Activated T-cell treated with anti-CD3 and anti-CD28 coated beads, Interleukin-2, amount 50 U/mL, for 72 hours (primary cell): ENCODE measurements around the gene FAM170B. TPM values are rescaled to one million over a fixed set of nuclear protein-coding genes. Genes with fewer than 3 reads are reported as not detected.

Experiments
- ATAC-seq, 2 donors: fragments of 150-1000 bp; cut with Tn5 transposase; replicated peaks in 1 of 2; 2 replicates each; pipeline ENCODE4 v1.10.0; 2021; ENCODE audit warnings: moderate library complexity in 2 of 2, mild to moderate bottlenecking in 1 of 2
- DNase-seq, 2 donors: peaks; one replicate each; pipeline ENCODE4 v3.0.0; 2021 to 2022; ENCODE audit warnings: mixed read lengths in 1 of 2
- H3K27ac Mint-ChIP-seq: one replicate; pipeline ENCODE4 v1.8.0; 2022; ENCODE audit warnings: mild to moderate bottlenecking, moderate library complexity, mixed read lengths
- H3K27me3 Mint-ChIP-seq: one replicate; pipeline ENCODE4 v1.8.0; 2022; ENCODE audit warnings: low read depth, mixed read lengths
- H3K36me3 Mint-ChIP-seq, 2 donors: one replicate each; pipeline ENCODE4 v1.8.0; 2022; ENCODE audit warnings: mixed read lengths in 2 of 2, mild to moderate bottlenecking in 1 of 2; ENCODE audit not compliant: insufficient read depth in 2 of 2
- H3K4me1 Mint-ChIP-seq: one replicate; pipeline ENCODE4 v1.8.0; 2022; ENCODE audit warnings: low read depth, mixed read lengths
- H3K4me3 Mint-ChIP-seq, 2 donors: one replicate each; pipeline ENCODE4 v1.8.0; 2022; ENCODE audit warnings: mild to moderate bottlenecking in 2 of 2, mixed read lengths in 2 of 2, moderate library complexity in 2 of 2
- H3K9me3 Mint-ChIP-seq, 2 donors: one replicate each; pipeline ENCODE4 v1.8.0; 2022; ENCODE audit warnings: mixed read lengths in 2 of 2
- total RNA-seq, 2 donors: library from RNA; stranded (reverse); gene quantifications; one replicate each; pipeline ENCODE4 v1.2.3, GENCODE V29; 2022

The FAM170B gene
- total RNA-seq, 2 donors from 2014 or later, result 0.16 TPM; not detected in 1

- Mint-ChIP-seq H3K4me3 (no peak overlapping the region), H3K27me3 (peaks cover 29% of the 10 kb centered on the region), H3K27ac (no peak overlapping the region), H3K9me3 (peaks cover 0 to 2% of the 10 kb centered on the region in 2 donors), H3K36me3 (no peaks in the 10 kb centered on the region), H3K4me1 (no peaks in the 10 kb centered on the region)
- DNase-seq (no peak), ATAC-seq (no peak)
Measured at GRCh38 chr10:49109669-49110340, 24.0 kb downstream of the FAM170B start.

- no peak for ATAC-seq
- H3K36me3 Mint-ChIP-seq, result no peaks in the 10 kb centered on the region
- no peak for DNase-seq
- H3K4me3 Mint-ChIP-seq, result no peak overlapping the region
- no peak overlapping the region for H3K27ac Mint-ChIP-seq
- H3K4me1 Mint-ChIP-seq, result no peaks in the 10 kb centered on the region
- H3K9me3 Mint-ChIP-seq, result peaks cover 0 to 3% of the 10 kb centered on the region in 2 donors
- H3K27me3 Mint-ChIP-seq, result peaks cover 22% of the 10 kb centered on the region
Measured at GRCh38 chr10:49108656-49109055, 25.2 kb downstream of the FAM170B start.

GRCh38 chr10:49107887-49108267, 25.9 kb downstream of the FAM170B start:
- peaks cover 7% of the 10 kb centered on the region for H3K4me1 Mint-ChIP-seq
- H3K27me3 Mint-ChIP-seq, result peaks cover 25% of the 10 kb centered on the region
- H3K9me3 Mint-ChIP-seq, result peaks cover 0 to 3% of the 10 kb centered on the region in 2 donors
- no peak for DNase-seq
- H3K27ac Mint-ChIP-seq, result no peak overlapping the region
- no peak for ATAC-seq
- no peaks in the 10 kb centered on the region for H3K36me3 Mint-ChIP-seq
- H3K4me3 Mint-ChIP-seq, result no peak overlapping the region

GRCh38 chr10:49107111-49107886, 26.5 kb downstream of the FAM170B start:
- no peak overlapping the region for H3K27ac Mint-ChIP-seq
- peaks cover 8% of the 10 kb centered on the region for H3K4me1 Mint-ChIP-seq
- ATAC-seq (no peak), DNase-seq (no peak)
- no peak overlapping the region for H3K4me3 Mint-ChIP-seq
- H3K36me3 Mint-ChIP-seq, result no peaks in the 10 kb centered on the region
- H3K27me3 Mint-ChIP-seq, result peaks cover 25% of the 10 kb centered on the region
- peaks cover 0 to 3% of the 10 kb centered on the region in 2 donors for H3K9me3 Mint-ChIP-seq

- DNase-seq (no peak), ATAC-seq (no peak)
- Mint-ChIP-seq H3K9me3 (peaks cover 0 to 3% of the 10 kb centered on the region in 2 donors), H3K27ac (no peak overlapping the region), H3K36me3 (no peaks in the 10 kb centered on the region), H3K4me3 (no peak overlapping the region), H3K4me1 (peaks cover 8% of the 10 kb centered on the region), H3K27me3 (peaks cover 25% of the 10 kb centered on the region)
Measured at GRCh38 chr10:49106451-49106850, 27.4 kb downstream of the FAM170B start.

GRCh38 chr10:49105076-49105475, 28.7 kb downstream of the FAM170B start:
- Mint-ChIP-seq H3K4me1 (peaks cover 8% of the 10 kb centered on the region), H3K27ac (no peak overlapping the region), H3K36me3 (no peaks in the 10 kb centered on the region), H3K4me3 (no peak overlapping the region), H3K27me3 (peaks cover 25% of the 10 kb centered on the region), H3K9me3 (peaks cover 0 to 3% of the 10 kb centered on the region in 2 donors)
- DNase-seq, result no peak
- no peak for ATAC-seq

GRCh38 chr10:49104323-49104722, 29.5 kb downstream of the FAM170B start:
- no peaks in the 10 kb centered on the region for H3K36me3 Mint-ChIP-seq
- peaks cover 32% of the 10 kb centered on the region for H3K27me3 Mint-ChIP-seq
- H3K9me3 Mint-ChIP-seq, result peaks cover 0 to 3% of the 10 kb centered on the region in 2 donors
- ATAC-seq (no peak), DNase-seq (no peak)
- H3K4me3 Mint-ChIP-seq, result no peak overlapping the region
- H3K27ac Mint-ChIP-seq, result no peak overlapping the region
- H3K4me1 Mint-ChIP-seq, result peaks cover 8% of the 10 kb centered on the region

GRCh38 chr10:49103761-49104160, 30.1 kb downstream of the FAM170B start:
- DNase-seq (no peak), ATAC-seq (no peak)
- Mint-ChIP-seq H3K9me3 (peaks cover 0 to 3% of the 10 kb centered on the region in 2 donors), H3K36me3 (no peaks in the 10 kb centered on the region), H3K4me1 (peaks cover 8% of the 10 kb centered on the region), H3K4me3 (no peak overlapping the region), H3K27me3 (peaks cover 36% of the 10 kb centered on the region), H3K27ac (no peak overlapping the region)

GRCh38 chr10:49099046-49099445, 34.8 kb downstream of the FAM170B start:
- no peak for ATAC-seq
- H3K36me3 Mint-ChIP-seq, result no peaks in the 10 kb centered on the region
- peak overlapping the region; percentile 16 for H3K27ac Mint-ChIP-seq
- H3K27me3 Mint-ChIP-seq, result peaks cover 26% of the 10 kb centered on the region
- no peak overlapping the region for H3K4me3 Mint-ChIP-seq
- peaks cover 8% of the 10 kb centered on the region for H3K4me1 Mint-ChIP-seq
- no peak for DNase-seq
- H3K9me3 Mint-ChIP-seq, result no peaks in the 10 kb centered on the region

- no peak for ATAC-seq
- Mint-ChIP-seq H3K27ac (no peak overlapping the region), H3K36me3 (no peaks in the 10 kb centered on the region)
Measured at GRCh38 chr10:49096890-49097445, 36.9 kb downstream of the FAM170B start.

GRCh38 chr10:49094646-49095045, 39.2 kb downstream of the FAM170B start:
- DNase-seq (no peak), ATAC-seq (no peak)
- Mint-ChIP-seq H3K27ac (no peak overlapping the region), H3K4me3 (no peak overlapping the region), H3K36me3 (no peaks in the 10 kb centered on the region), H3K4me1 (no peaks in the 10 kb centered on the region), H3K9me3 (no peaks in the 10 kb centered on the region), H3K27me3 (peaks cover 19% of the 10 kb centered on the region)

More at GRCh38 chr10:49096890-49097445, 36.9 kb downstream of the FAM170B start:
- no peaks in the 10 kb centered on the region for H3K9me3 Mint-ChIP-seq
- H3K4me3 Mint-ChIP-seq, result no peak overlapping the region
- no peak for DNase-seq
- peaks cover 19% of the 10 kb centered on the region for H3K27me3 Mint-ChIP-seq
- H3K4me1 Mint-ChIP-seq, result no peaks in the 10 kb centered on the region

GRCh38 chr10:49093922-49094321, 39.9 kb downstream of the FAM170B start:
- Mint-ChIP-seq H3K27me3 (peaks cover 15% of the 10 kb centered on the region), H3K27ac (no peak overlapping the region), H3K9me3 (no peaks in the 10 kb centered on the region), H3K4me1 (no peaks in the 10 kb centered on the region), H3K36me3 (no peaks in the 10 kb centered on the region), H3K4me3 (no peak overlapping the region)
- ATAC-seq, result no peak
- DNase-seq, result no peak

GRCh38 chr10:49092477-49092876, 41.3 kb downstream of the FAM170B start:
- Mint-ChIP-seq H3K36me3 (peaks cover 0 to 2% of the 10 kb centered on the region in 2 donors), H3K4me3 (no peak overlapping the region), H3K27ac (no peak overlapping the region), H3K27me3 (peaks cover 7% of the 10 kb centered on the region), H3K9me3 (no peaks in the 10 kb centered on the region), H3K4me1 (no peaks in the 10 kb centered on the region)
- ATAC-seq (no peak), DNase-seq (no peak)
